CD4-positive, alpha-beta T cell (primary cell): Measurements from ENCODE around the gene SYK. TPM values are rescaled to one million over a fixed set of nuclear protein-coding genes. Genes with fewer than 3 reads are reported as not detected.

Source experiments
- ATAC-seq: fragments of 200-7000 bp; cut with Tn5 transposase; one replicate; pipeline ENCODE4 v1.10.0; 2022; ENCODE audit warnings: mild to moderate bottlenecking; ENCODE audit not compliant: poor library complexity
- CTCF ChIA-PET: fragments of 350-600 bp; sonication (Branson Sonifier 250); formaldehyde crosslinking; loops from one replicate; lab custom pipeline; 2021; ENCODE audit warnings: antibody characterized with exemption, inconsistent platforms; lab: Charles Lee
- POLR2A ChIA-PET: fragments of 350-600 bp; sonication (Branson Sonifier 250); formaldehyde crosslinking; loops from one replicate; lab custom pipeline; 2021; ENCODE audit warnings: antibody characterized with exemption, inconsistent platforms; lab: Charles Lee
- DNase-seq, 14 experiments: peaks; one replicate each; pipeline ENCODE4 v3.0.0-alpha.2; 2013 to 2020; ENCODE audit warnings: mixed read lengths in 2 of 14
- H3K27ac ChIP-seq, 2 donors: one replicate each; pipeline versions ENCODE4 v1.5.1 to v1.7.0; 2013; ENCODE audit warnings: low read length in 2 of 2, low read depth in 1 of 2, mild to moderate bottlenecking in 1 of 2
- H3K27me3 ChIP-seq, 2 experiments: 1 replicate in 1 of 2; 2 replicates in 1 of 2; pipeline versions ENCODE4 v1.6.1 to v1.7.0; 2013; ENCODE audit warnings: low read length in 2 of 2, control low read depth in 1 of 2, mild to moderate bottlenecking in 1 of 2, moderate library complexity in 1 of 2; ENCODE audit not compliant: insufficient read depth in 2 of 2, control insufficient read depth in 1 of 2
- H3K36me3 ChIP-seq: one replicate; pipeline ENCODE4 v1.6.1; 2013; ENCODE audit warnings: low read length, control low read depth; ENCODE audit not compliant: insufficient read depth
- H3K4me1 ChIP-seq: one replicate; pipeline ENCODE4 v1.6.1; 2013; ENCODE audit warnings: low read length, control low read depth; ENCODE audit not compliant: insufficient read depth
- H3K4me3 ChIP-seq: one replicate; pipeline ENCODE4 v1.5.1; 2013; ENCODE audit warnings: mild to moderate bottlenecking, low read length, moderate library complexity
- H3K9me3 ChIP-seq, 2 experiments: 1 replicate in 1 of 2; 2 replicates in 1 of 2; pipeline versions ENCODE4 v1.6.1 to v1.7.0; 2013; ENCODE audit warnings: low read length in 2 of 2, mild to moderate bottlenecking in 2 of 2, control low read depth in 1 of 2, moderate library complexity in 1 of 2; ENCODE audit not compliant: control insufficient read depth in 1 of 2, insufficient read depth in 1 of 2
- H3K27ac Mint-ChIP-seq: one replicate; pipeline ENCODE4 v1.8.0; 2020; ENCODE audit warnings: mixed read lengths
- H3K27me3 Mint-ChIP-seq: one replicate; pipeline ENCODE4 v1.8.0; 2021; ENCODE audit warnings: mixed read lengths
- H3K36me3 Mint-ChIP-seq: one replicate; pipeline ENCODE4 v1.8.0; 2021; ENCODE audit warnings: low read depth, mixed read lengths
- H3K4me1 Mint-ChIP-seq: one replicate; pipeline ENCODE4 v1.8.0; 2021; ENCODE audit warnings: low read depth, mixed read lengths
- H3K4me3 Mint-ChIP-seq: one replicate; pipeline ENCODE4 v1.8.0; 2020; ENCODE audit warnings: mild to moderate bottlenecking, mixed read lengths
- H3K9me3 Mint-ChIP-seq: one replicate; pipeline ENCODE4 v1.8.0; 2020; ENCODE audit warnings: mixed read lengths
- intact Hi-C, 2 experiments: fragments of 100-400 bp; cut with DNase I in 1 of 2; cut with micrococcal nuclease in 1 of 2; formaldehyde crosslinking; loops; one replicate each; pipeline versions ENCODE4 v1.15.1 to v1.9.0; 2023 to 2025; cut with DNase I, micrococcal nuclease
- total RNA-seq, 174 experiments: library from RNA in 2 of 174; stranded (reverse) in 2 of 174; gene quantifications; one replicate each; pipeline ENCODE4 v1.2.3 and lab custom pipeline; 2021 to 2026
- TF ChIP-seq, protein P1 (sequence below): fragments of 200-600 bp; IDR thresholded peaks from one replicate; pipeline ENCODE4 v1.8.0; 2022; ENCODE audit warnings: antibody characterized with exemption, mild to moderate bottlenecking

SYK gene
- total RNA-seq, 2 experiments from 2014 or later, result 1.1 to 1.2 TPM

DNA sequence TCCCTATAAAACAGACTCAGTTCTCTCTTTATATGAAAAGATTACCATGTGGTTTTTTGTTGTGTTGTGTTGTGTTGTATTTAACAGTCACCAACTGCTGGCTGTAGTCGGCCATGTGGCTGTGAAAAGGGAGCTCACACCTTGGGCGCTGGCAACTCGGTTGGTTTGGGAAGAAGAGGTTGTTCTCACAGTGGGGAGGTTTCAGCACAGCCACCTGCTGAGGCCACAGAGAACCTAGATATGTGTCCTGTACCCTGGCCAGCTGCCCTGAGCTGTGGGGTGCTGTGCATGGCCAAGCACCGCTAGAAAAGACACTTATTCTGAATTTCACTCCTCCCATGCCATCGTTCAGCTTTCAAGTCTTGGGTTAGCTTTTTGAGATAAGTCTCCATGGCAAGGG is 58.8 kb downstream of the SYK start:
- intact Hi-C loops, result no loop called here
- H3K9me3 ChIP-seq, result no peaks in the 10 kb centered on the region
- H3K4me1 ChIP-seq, result peaks cover 16% of the 10 kb centered on the region
- no peak overlapping the region for H3K4me3 ChIP-seq
- no peaks in the 10 kb centered on the region for H3K27me3 Mint-ChIP-seq
- H3K27me3 ChIP-seq, result peaks cover 0 to 2% of the 10 kb centered on the region in 2 experiments
- H3K4me3 Mint-ChIP-seq, result no peak overlapping the region
- no peaks in the 10 kb centered on the region for H3K9me3 Mint-ChIP-seq
- no peaks in the 10 kb centered on the region for H3K36me3 ChIP-seq
- no peak overlapping the region for H3K27ac ChIP-seq
- no peak overlapping the region for H3K27ac Mint-ChIP-seq
- no peak for DNase-seq
- peaks cover 24% of the 10 kb centered on the region for H3K4me1 Mint-ChIP-seq
- TF ChIP-seq, protein P1, sequence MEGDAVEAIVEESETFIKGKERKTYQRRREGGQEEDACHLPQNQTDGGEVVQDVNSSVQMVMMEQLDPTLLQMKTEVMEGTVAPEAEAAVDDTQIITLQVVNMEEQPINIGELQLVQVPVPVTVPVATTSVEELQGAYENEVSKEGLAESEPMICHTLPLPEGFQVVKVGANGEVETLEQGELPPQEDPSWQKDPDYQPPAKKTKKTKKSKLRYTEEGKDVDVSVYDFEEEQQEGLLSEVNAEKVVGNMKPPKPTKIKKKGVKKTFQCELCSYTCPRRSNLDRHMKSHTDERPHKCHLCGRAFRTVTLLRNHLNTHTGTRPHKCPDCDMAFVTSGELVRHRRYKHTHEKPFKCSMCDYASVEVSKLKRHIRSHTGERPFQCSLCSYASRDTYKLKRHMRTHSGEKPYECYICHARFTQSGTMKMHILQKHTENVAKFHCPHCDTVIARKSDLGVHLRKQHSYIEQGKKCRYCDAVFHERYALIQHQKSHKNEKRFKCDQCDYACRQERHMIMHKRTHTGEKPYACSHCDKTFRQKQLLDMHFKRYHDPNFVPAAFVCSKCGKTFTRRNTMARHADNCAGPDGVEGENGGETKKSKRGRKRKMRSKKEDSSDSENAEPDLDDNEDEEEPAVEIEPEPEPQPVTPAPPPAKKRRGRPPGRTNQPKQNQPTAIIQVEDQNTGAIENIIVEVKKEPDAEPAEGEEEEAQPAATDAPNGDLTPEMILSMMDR, result no peak
- POLR2A ChIA-PET, result no interaction called here
- ATAC-seq, result no peak
- CTCF ChIA-PET, result no interaction called here
- no peaks in the 10 kb centered on the region for H3K36me3 Mint-ChIP-seq

GRCh38 chr9:90860826-90861225 is 59.2 kb downstream of the SYK start:
- no peak overlapping the region for H3K27ac Mint-ChIP-seq
- no peaks in the 10 kb centered on the region for H3K9me3 Mint-ChIP-seq
- TF ChIP-seq, protein P1, result no peak
- no peaks in the 10 kb centered on the region for H3K36me3 Mint-ChIP-seq
- Histone ChIP-seq H3K4me1 (peaks cover 16% of the 10 kb centered on the region), H3K36me3 (no peaks in the 10 kb centered on the region), H3K27ac (no peak overlapping the region), H3K9me3 (no peaks in the 10 kb centered on the region), H3K4me3 (no peak overlapping the region), H3K27me3 (peaks cover 0 to 2% of the 10 kb centered on the region in 2 experiments)
- ChIA-PET POLR2A (no interaction called here), CTCF (no interaction called here)
- no peak overlapping the region for H3K4me3 Mint-ChIP-seq
- no peak for ATAC-seq
- intact Hi-C loops, result no loop called here
- H3K4me1 Mint-ChIP-seq, result peaks cover 27% of the 10 kb centered on the region
- peak in 2 of 14 experiments; percentile 45 to 48 for DNase-seq
- H3K27me3 Mint-ChIP-seq, result no peaks in the 10 kb centered on the region

DNA sequence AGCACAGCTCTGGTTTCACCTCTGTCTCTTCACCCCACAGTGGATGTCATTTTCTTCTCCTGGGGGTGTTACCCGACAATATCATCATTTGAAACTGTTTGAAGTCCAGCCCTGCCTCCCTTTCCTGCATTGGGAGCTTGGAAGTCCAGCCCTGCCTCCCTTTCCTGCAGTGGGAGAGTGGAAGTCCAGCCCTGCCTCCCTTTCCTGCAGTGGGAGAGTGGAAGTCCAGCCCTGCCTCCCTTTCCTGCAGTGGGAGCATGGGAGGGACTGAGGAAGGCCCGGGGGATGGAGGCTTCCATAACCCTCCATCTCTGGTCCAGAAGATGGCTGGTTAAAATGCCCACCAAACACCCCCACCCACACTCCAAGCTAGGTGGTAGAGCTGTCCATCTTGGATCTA is 59.8 kb downstream of the SYK start:
- H3K27ac Mint-ChIP-seq, result no peak overlapping the region
- H3K4me3 Mint-ChIP-seq, result no peak overlapping the region
- CTCF ChIA-PET, result no interaction called here
- H3K27me3 ChIP-seq, result peaks cover 0 to 2% of the 10 kb centered on the region in 2 experiments
- no peaks in the 10 kb centered on the region for H3K9me3 Mint-ChIP-seq
- no peaks in the 10 kb centered on the region for H3K9me3 ChIP-seq
- peaks cover 16% of the 10 kb centered on the region for H3K4me1 ChIP-seq
- TF ChIP-seq, protein P1, result no peak
- no peak overlapping the region for H3K4me3 ChIP-seq
- H3K27ac ChIP-seq, result no peak overlapping the region
- no peaks in the 10 kb centered on the region for H3K36me3 ChIP-seq
- ATAC-seq, result no peak
- POLR2A ChIA-PET, result no interaction called here
- peaks cover 27% of the 10 kb centered on the region for H3K4me1 Mint-ChIP-seq
- no peaks in the 10 kb centered on the region for H3K27me3 Mint-ChIP-seq
- no peak for DNase-seq
- no peaks in the 10 kb centered on the region for H3K36me3 Mint-ChIP-seq
- intact Hi-C loops, result no loop called here
